ENCODE results near the gene MVK. TPM values are rescaled to one million over a fixed set of nuclear protein-coding genes. Genes with fewer than 3 reads are reported as not detected.

The MVK gene
- total RNA-seq, 1 experiment from 2014 or later: 19.2 TPM

GRCh38 chr12:109626378-109627115 is 53.0 kb downstream of the MVK start:
- Mint-ChIP-seq H3K27ac (no peak overlapping the region), H3K27me3 (ENCODE audit: low read depth) (peaks cover 5% of the 10 kb centered on the region), H3K9me3 (peaks cover 0 to 3% of the 10 kb centered on the region in 2 experiments; a peak in 3 of 5 replicates), H3K4me1 (peaks cover 10 to 25% of the 10 kb centered on the region in 2 experiments), H3K36me3 (ENCODE audit: insufficient read depth in 1 of 3, low read depth in 3 of 3) (no peaks in the 10 kb centered on the region; a peak in 1 of 7 replicates), H3K4me3 (no peak overlapping the region)
- no peaks in the 10 kb centered on the region for H3K79me2 ChIP-seq (ENCODE audit: insufficient read depth, low read length)
- H3K27ac ChIP-seq (ENCODE audit: insufficient read length, low read depth, low read length): no peak overlapping the region
- H2AK5ac ChIP-seq (ENCODE audit: insufficient read length, low read length): no peak overlapping the region
- no peak overlapping the region for H3T11ph ChIP-seq (ENCODE audit: low read length)
- H3K4me1 ChIP-seq (ENCODE audit: insufficient read depth, low read length): no peaks in the 10 kb centered on the region; the same call in 1 of the 2 replicates
- H4K8ac ChIP-seq (replicated peaks; ENCODE audit: insufficient read length, low read depth, low read length): no peak overlapping the region
- H3K23ac ChIP-seq (ENCODE audit: insufficient read length, low read depth, low read length): no peak overlapping the region
- H3K9ac ChIP-seq (ENCODE audit: extremely low read depth, insufficient read length, low read length): no peak overlapping the region
- no peak overlapping the region for H2BK120ac ChIP-seq (ENCODE audit: low read depth, low read length, poor library complexity, severe bottlenecking)
- no peak overlapping the region for H4K91ac ChIP-seq (ENCODE audit: insufficient read length, low read depth, low read length)
- DNase-seq: no peak
- H2BK15ac ChIP-seq (ENCODE audit: low read depth, low read length): no peak overlapping the region
- no peaks in the 10 kb centered on the region for H3K27me3 ChIP-seq (ENCODE audit: insufficient read depth, low read length)
- no peak overlapping the region for H3K56ac ChIP-seq (ENCODE audit: insufficient read length, low read depth, low read length)
- no peak overlapping the region for H2BK5ac ChIP-seq (ENCODE audit: insufficient read length, low read length)
- no peak overlapping the region for H2BK12ac ChIP-seq (ENCODE audit: insufficient read length, low read depth, low read length)
- H4K5ac ChIP-seq (ENCODE audit: insufficient read length, low read depth, low read length): no peak overlapping the region
- no peaks in the 10 kb centered on the region for H3K79me1 ChIP-seq (ENCODE audit: insufficient read depth, low read depth, low read length, poor library complexity, severe bottlenecking)
- H4K20me1 ChIP-seq (ENCODE audit: control insufficient read depth, insufficient read depth, insufficient read length): no peaks in the 10 kb centered on the region
- no CpG with 5 or more reads among the region's 7 CpGs for WGBS (ENCODE audit: extremely low coverage, insufficient read length, low lambda C conversion rate)
- no peaks in the 10 kb centered on the region for H3K23me2 ChIP-seq (ENCODE audit: insufficient read length, low read depth, low read length, poor library complexity, severe bottlenecking)
- H3K4ac ChIP-seq (ENCODE audit: low read depth, low read length): no peak overlapping the region
- H2AFZ ChIP-seq (ENCODE audit: low read length): no peak overlapping the region
- no peaks in the 10 kb centered on the region for H3K9me3 ChIP-seq (ENCODE audit: control insufficient read depth, low read depth, low read length)
- no peak overlapping the region for H3K14ac ChIP-seq (ENCODE audit: insufficient read depth, low read length)
- TF ChIP-seq CTCF (conservative IDR thresholded peaks at IDR 0.05): no peak
- no peak overlapping the region for H3K18ac ChIP-seq (ENCODE audit: insufficient read length, low read depth, low read length)
- no peak overlapping the region for H2BK20ac ChIP-seq (ENCODE audit: low read depth, low read length, poor library complexity, severe bottlenecking)
- H3K4me2 ChIP-seq (ENCODE audit: insufficient read depth, insufficient read length, low read length): no peak overlapping the region

All from H9 (cell line).